Measurements from ENCODE around the gene KIRREL2.
A peak's percentile ranks its signal among the peaks of the same experiment; 100 is the strongest.
"Not testable (repeated sequence)": the region's sequence is repeated elsewhere in the genome, so short reads cannot be mapped to it uniquely, and the experiment has no call there.

KIRREL2 gene

DNA sequence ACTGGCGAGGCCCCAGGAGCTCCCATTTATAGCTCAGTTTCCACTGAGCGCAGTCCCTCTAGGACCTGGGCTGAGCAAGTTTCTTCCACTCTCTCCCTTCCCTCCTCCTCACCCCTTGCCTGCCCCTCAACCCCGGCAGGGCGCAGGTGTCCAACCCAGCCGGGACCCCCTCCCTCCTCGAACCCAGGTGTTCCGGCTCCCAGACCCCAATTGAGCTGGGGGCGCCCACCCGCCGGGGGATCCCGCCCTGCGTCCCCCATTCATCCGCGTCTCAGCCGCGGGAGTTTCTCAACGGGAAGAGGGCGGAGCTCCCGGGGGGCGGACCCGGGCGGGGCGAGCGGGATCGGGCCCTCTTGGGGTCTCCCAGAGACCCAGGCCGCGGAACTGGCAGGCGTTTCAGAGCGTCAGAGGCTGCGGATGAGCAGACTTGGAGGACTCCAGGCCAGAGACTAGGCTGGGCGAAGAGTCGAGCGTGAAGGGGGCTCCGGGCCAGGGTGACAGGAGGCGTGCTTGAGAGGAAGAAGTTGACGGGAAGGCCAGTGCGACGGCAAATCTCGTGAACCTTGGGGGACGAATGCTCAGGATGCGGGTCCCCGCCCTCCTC lies at the start of gene KIRREL2:
Gene KIRREL2 (plus strand): TSS at position 366 of the 604 bp plus-strand sequence. CDS start 209 bp downstream, at position 575.
- peak; percentile 43 for DNase-seq

- DNase-seq: no peak
These were observed 49.1 kb upstream of the KIRREL2 start for GRCh38 chr19:35807633-35808032.

DNA sequence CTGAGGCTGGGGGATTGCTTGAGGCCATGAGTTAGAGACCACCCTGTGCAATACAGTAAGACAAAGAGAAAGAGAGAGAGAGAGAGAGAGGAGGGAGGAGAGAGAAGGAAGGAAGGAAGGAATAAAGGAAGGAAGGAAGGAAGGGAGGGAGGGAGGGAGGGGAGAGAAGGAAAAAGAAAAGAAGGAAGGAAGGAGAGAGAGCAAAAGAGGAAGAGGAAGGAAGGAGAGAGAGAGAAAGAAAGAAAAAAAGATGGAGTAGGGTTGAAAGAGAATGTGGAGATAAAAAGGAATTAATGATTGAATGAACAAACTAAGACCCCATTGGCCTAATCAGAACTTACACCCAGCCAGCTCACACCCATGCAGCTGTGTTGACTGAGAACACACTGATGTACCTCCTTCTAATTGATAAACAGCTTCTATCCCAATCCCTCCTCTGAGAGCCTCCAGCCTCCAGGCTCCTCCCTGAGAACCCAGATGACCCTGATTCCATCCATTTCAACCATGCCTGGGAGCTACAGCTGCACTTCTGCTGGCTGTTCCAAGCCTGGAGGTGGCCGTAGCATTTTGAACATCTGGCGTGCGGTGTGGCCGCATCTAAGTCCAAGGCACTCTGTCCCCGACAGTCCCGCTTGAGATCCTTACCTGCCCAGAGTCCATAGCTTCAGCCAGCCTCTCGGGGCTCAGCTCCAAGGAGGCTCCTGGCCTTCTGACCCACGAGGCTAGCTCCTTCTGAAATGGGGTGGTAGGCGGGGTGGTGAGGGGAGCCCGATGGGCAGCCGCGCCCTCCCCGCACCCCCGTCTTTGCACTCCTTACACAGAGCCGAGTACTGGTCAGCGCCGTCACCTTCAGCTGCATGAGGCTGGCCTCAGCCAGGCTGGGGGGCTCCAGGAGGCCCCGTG lies 45.1 kb upstream of the KIRREL2 start:
- no peak for DNase-seq

DNA sequence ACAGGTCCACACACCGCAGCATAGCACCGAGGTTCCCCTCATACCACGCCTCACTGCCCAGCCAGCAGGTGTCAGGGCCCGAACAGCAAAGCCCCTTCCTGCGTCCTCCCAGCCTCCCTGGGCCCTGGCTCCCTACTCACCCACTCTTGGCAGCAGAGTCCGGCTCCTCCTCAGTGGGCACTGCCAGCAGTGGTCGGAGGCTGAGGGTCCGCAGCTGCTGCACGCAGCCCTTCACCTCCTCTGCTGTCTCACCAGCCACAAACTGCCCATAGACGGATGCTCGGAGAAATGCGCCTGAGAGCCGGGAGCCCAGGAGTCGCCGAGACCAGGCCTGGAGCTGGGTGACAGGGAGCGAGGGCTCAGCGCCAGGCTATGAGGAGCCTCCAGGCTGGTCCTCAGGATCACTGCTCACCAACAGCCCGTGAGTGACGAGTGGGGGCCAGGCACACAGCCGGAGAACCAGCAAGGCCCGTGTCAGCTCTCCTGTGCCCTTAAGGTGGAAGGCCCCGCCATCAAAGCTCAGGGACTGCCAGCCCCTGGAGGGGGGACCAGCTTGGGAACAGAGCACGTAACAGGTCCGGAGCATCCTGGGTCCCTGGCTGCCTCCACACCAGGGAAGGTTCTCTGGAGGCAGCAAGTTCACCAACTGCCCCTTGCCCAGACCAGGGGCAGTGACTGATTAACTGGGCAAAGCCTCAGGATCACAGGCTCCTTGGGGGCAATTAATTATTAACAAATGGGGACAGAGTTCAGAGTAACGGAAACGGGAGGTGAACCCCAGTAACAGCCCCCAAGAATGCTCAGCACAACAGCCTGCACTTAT lies 44.3 kb upstream of the KIRREL2 start, which contains the start of gene PRODH2:
Gene PRODH2 (minus strand): TSS at position 626 of the 823 bp plus-strand sequence. CDS start 40 bp downstream, at position 586.
- no peak for DNase-seq

- no peak for DNase-seq
These were observed 43.4 kb upstream of the KIRREL2 start for GRCh38 chr19:35813043-35813890.

DNA sequence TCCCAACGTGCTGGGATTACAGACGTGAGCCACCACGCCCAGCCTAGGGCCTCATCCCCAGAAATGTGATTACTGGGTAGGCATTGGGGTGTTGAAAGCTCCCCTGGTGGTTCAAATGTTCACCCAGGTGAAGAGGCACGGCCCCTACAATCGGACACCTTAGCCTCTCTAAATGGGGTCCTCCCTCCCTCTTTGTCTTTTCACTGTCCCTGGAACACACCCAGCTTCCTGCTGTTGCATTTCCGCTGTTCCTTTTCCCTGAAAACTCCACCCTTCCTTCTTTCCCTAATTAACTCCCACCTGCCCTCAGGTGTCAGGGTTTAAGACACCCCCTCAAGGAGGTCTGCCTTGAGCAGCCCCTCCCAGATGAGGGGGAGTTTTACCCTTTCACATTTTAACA lies 40.4 kb upstream of the KIRREL2 start:
- no peak for DNase-seq

DNA sequence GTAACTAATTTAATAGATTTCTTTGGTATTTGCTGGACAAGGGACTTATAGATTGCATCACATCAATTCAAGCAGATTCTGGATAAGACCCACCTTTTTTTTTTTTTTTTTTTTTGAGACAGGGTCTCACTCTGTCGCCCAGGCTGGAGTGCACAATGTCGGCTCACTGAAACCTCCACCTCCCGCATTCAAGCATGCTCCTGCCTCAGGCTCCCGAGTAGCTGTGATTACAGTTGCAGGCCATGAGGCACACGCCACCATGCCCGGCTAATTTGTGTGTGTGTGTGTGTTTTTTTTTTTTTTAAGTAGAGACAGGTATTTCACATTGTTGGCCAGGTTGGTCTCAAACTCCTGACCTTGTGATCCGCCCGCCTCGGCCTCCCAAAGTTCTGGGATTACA lies 39.9 kb upstream of the KIRREL2 start:
- DNase-seq: no peak

- no peak for DNase-seq
These were observed 38.3 kb upstream of the KIRREL2 start for GRCh38 chr19:35818445-35818844.

GRCh38 chr19:35822579-35822978 lies 34.1 kb upstream of the KIRREL2 start:
- no peak for DNase-seq

- DNase-seq: no peak
These were observed 32.6 kb upstream of the KIRREL2 start for GRCh38 chr19:35824150-35824549.

- peak; percentile 37 for DNase-seq
These were observed 27.9 kb upstream of the KIRREL2 start for GRCh38 chr19:35828692-35829301.

GRCh38 chr19:35830986-35831385 lies 25.7 kb upstream of the KIRREL2 start:
- DNase-seq: no peak

GRCh38 chr19:35832054-35832453 lies 24.7 kb upstream of the KIRREL2 start:
- no peak for DNase-seq

DNA sequence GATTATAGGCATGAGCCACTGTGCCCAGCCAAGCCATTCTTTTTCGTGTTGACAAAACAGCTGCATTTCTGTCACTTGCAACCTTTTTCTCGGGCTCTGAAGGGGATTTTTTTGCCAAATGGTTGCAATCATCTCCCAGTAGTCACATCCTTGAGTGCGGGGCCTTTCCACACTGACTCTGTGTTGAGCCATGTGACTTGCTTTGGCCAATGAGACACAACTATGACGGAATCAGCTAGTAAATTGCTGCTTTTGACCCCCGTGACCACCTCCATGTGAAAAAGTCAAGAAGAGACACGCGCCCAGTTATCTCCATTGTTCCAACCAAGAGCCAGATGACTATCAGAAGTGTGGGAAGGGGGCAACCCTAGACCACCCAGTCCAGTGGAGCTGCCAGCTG lies 22.7 kb upstream of the KIRREL2 start:
- DNase-seq: no peak

DNA sequence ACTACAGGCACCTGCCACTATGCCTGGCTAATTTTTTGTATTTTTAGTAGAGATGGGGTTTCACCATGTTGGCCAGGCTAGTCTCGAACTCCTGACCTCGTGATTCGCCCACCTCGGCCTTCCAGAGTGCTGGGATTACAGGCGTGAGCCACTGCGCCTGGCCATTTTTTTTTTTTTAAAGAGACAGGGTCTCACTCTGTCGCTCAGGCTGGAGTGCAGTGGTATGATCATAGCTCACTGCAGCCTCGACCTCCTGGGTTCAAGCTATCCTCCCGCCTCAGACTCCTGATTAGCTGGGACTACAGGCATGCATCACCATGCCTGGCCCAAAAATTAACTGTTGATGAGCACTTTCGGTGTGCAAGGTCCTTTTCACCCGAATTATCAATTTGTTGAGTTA lies 20.6 kb upstream of the KIRREL2 start:
- DNase-seq: not testable (repeated sequence)

- DNase-seq: no peak
These were observed 14.6 kb upstream of the KIRREL2 start for GRCh38 chr19:35841961-35842595.

GRCh38 chr19:35842666-35843272 lies 13.9 kb upstream of the KIRREL2 start:
- DNase-seq: no peak

- DNase-seq: no peak
These were observed 12.8 kb upstream of the KIRREL2 start for GRCh38 chr19:35843676-35844481.

- DNase-seq: no peak
These were observed 12.1 kb upstream of the KIRREL2 start for GRCh38 chr19:35844482-35845214.
